Activated CD4-positive, alpha-beta T cell treated with anti-CD3 and anti-CD28 coated beads, Interleukin-2, amount 50 U/mL, for 1 hour (primary cell): ENCODE data around the gene A4GNT.
"Not testable (repeated sequence)": the region's sequence is repeated elsewhere in the genome, so short reads cannot be mapped to it uniquely, and the experiment has no call there.

Experiments used
- DNase-seq: peaks from one replicate; pipeline ENCODE4 v3.0.0-alpha.2; 2020

The A4GNT gene

GRCh38 chr3:138132239-138132638 lies at the start of gene A4GNT:
Gene A4GNT (minus strand): TSS chr3:138132390. CDS start chr3:138131256, 1,134 bp downstream.
- no peak for DNase-seq

- DNase-seq, result peak; percentile 24
Observed at GRCh38 chr3:138180375-138181029, 48.3 kb upstream of the A4GNT start.

- peak; percentile 64 for DNase-seq
Observed at GRCh38 chr3:138174421-138175131, 42.4 kb upstream of the A4GNT start, which contains the start of gene DBR1. Gene DBR1 (minus strand): TSS chr3:138174921. CDS start chr3:138174795, 126 bp downstream.

GRCh38 chr3:138173769-138174420 lies 41.7 kb upstream of the A4GNT start:
- DNase-seq, result no peak

GRCh38 chr3:138172625-138173024 lies 40.4 kb upstream of the A4GNT start:
- no peak for DNase-seq

- no peak for DNase-seq
Observed at GRCh38 chr3:138165061-138165460, 32.9 kb upstream of the A4GNT start.

GRCh38 chr3:138157743-138158142 lies 25.6 kb upstream of the A4GNT start:
- DNase-seq, result no peak

- DNase-seq, result no peak
Observed at GRCh38 chr3:138154534-138154933, 22.3 kb upstream of the A4GNT start.

GRCh38 chr3:138148503-138148902 lies 16.3 kb upstream of the A4GNT start:
- DNase-seq, result no peak

GRCh38 chr3:138142181-138142580 lies 10.0 kb upstream of the A4GNT start:
- DNase-seq, result not testable (repeated sequence)

GRCh38 chr3:138140940-138141339 lies 8.8 kb upstream of the A4GNT start:
- DNase-seq, result no peak

GRCh38 chr3:138139691-138140090 lies 7.5 kb upstream of the A4GNT start:
- no peak for DNase-seq

GRCh38 chr3:138137861-138138260 lies 5.7 kb upstream of the A4GNT start:
- DNase-seq, result no peak

GRCh38 chr3:138136201-138136600 lies 4.0 kb upstream of the A4GNT start:
- DNase-seq, result no peak

GRCh38 chr3:138135833-138136194 lies 3.6 kb upstream of the A4GNT start:
- no peak for DNase-seq

GRCh38 chr3:138135146-138135832 lies 3.1 kb upstream of the A4GNT start:
- DNase-seq, result no peak

- DNase-seq, result no peak
Observed at GRCh38 chr3:138127636-138128365, 4.4 kb downstream of the A4GNT start.

GRCh38 chr3:138125548-138126221 lies 6.5 kb downstream of the A4GNT start:
- DNase-seq, result no peak

- no peak for DNase-seq
Observed at GRCh38 chr3:138124706-138125355, 7.4 kb downstream of the A4GNT start.

GRCh38 chr3:138124188-138124587 lies 8.0 kb downstream of the A4GNT start:
- DNase-seq, result no peak

GRCh38 chr3:138119423-138119766 lies 12.8 kb downstream of the A4GNT start:
- DNase-seq, result no peak
